Activated T-helper 2 cell treated with anti-CD3 and anti-CD28 coated beads, Interferon-gamma antibody, Interleukin-2, Interleukin-4, amounts not matched to agents 10 μg/mL and 5 μg/mL and 100 μg/mL, durations not matched to agents 14 hours and 24 hours and 36 hours (primary cell): Measurements from ENCODE around the gene KLK15. TPM values are rescaled to one million over a fixed set of nuclear protein-coding genes. Genes with fewer than 3 reads are reported as not detected.
A peak's percentile ranks its signal among the peaks of the same experiment; 100 is the strongest.
"Not testable (repeated sequence)": the region's sequence is repeated elsewhere in the genome, so short reads cannot be mapped to it uniquely, and the experiment has no call there.

ENCODE experiments used
- DNase-seq: peaks from one replicate; pipeline ENCODE4 v3.0.0; 2021; ENCODE audit warnings: low spot score
- H3K27ac Mint-ChIP-seq: one replicate; pipeline ENCODE4 v1.8.0; 2021; ENCODE audit warnings: mixed read lengths
- H3K27me3 Mint-ChIP-seq: one replicate; pipeline ENCODE4 v1.8.0; 2021; ENCODE audit warnings: low read depth, mixed read lengths
- H3K36me3 Mint-ChIP-seq: one replicate; pipeline ENCODE4 v1.8.0; 2021; ENCODE audit warnings: low read depth, mixed read lengths
- H3K4me1 Mint-ChIP-seq: one replicate; pipeline ENCODE4 v1.8.0; 2021; ENCODE audit warnings: low read depth, mixed read lengths
- H3K4me3 Mint-ChIP-seq: one replicate; pipeline ENCODE4 v1.8.0; 2021; ENCODE audit warnings: low read depth, mild to moderate bottlenecking, moderate library complexity, mixed read lengths
- H3K9me3 Mint-ChIP-seq: one replicate; pipeline ENCODE4 v1.8.0; 2021; ENCODE audit warnings: mixed read lengths
- intact Hi-C: fragments of 100-400 bp; cut with micrococcal nuclease; formaldehyde crosslinking; loops from one replicate; pipeline ENCODE4 v1.15.1; 2023
- total RNA-seq: library from RNA; stranded (reverse); gene quantifications from 2 replicates; pipeline ENCODE4 v1.2.3, GENCODE V29; 2022

Gene KLK15
- total RNA-seq, 1 donor from 2014 or later = not detected

GRCh38 chr19:50814883-50815282 is 18.5 kb downstream of the KLK15 start:
- Mint-ChIP-seq H3K9me3 (peaks cover 10% of the 10 kb centered on the region), H3K4me3 (no peak overlapping the region), H3K36me3 (no peaks in the 10 kb centered on the region), H3K27ac (no peak overlapping the region), H3K27me3 (peaks cover 16% of the 10 kb centered on the region), H3K4me1 (peaks cover 23% of the 10 kb centered on the region)
- intact Hi-C loops = no loop called here
- no peak for DNase-seq

DNA sequence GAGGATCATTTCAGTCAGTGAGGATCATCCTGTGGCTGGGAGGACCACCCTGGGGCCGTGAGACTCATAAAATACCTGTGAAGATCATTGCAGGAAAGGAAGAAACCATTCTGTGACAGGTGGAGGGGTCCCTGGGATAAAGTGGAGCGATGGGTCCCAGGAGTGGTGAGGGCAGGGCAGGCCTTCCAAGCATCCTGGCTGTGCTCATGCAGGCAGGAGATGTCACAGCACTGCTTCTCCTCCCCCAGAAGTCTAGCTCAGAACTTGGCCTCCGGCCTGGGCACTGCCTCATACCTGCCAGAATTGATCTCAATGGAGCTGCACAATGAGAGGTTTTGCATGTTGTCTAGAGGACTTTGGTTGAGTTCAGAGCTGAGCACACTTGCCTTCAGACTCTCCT is 20.9 kb downstream of the KLK15 start:
- intact Hi-C loops = no loop called here
- peaks cover 10% of the 10 kb centered on the region for H3K9me3 Mint-ChIP-seq
- H3K36me3 Mint-ChIP-seq = no peaks in the 10 kb centered on the region

GRCh38 chr19:50811622-50812238 is 21.6 kb downstream of the KLK15 start:
- H3K9me3 Mint-ChIP-seq, H3K27ac Mint-ChIP-seq, H3K4me1 Mint-ChIP-seq: not testable (repeated sequence)

More for the DNA sequence above, 20.9 kb downstream of the KLK15 start:
- peaks cover 10% of the 10 kb centered on the region for H3K27me3 Mint-ChIP-seq
- DNase-seq = no peak
- H3K4me3 Mint-ChIP-seq = no peak overlapping the region
- H3K27ac Mint-ChIP-seq = no peak overlapping the region
- H3K4me1 Mint-ChIP-seq = peaks cover 11% of the 10 kb centered on the region

GRCh38 chr19:50808856-50809255 is 24.5 kb downstream of the KLK15 start:
- Mint-ChIP-seq H3K36me3 (peaks cover 8% of the 10 kb centered on the region), H3K27ac (no peak overlapping the region)
- intact Hi-C loops = loop anchor here (10.0 kb wide), 1 partner anchor 294 kb away; the partner anchor contains the start of genes ASPDH and JOSD2

More at GRCh38 chr19:50811622-50812238, 21.6 kb downstream of the KLK15 start:
- DNase-seq, H3K36me3 Mint-ChIP-seq, H3K4me3 Mint-ChIP-seq, intact Hi-C loops: not testable (repeated sequence)
- peaks cover 10% of the 10 kb centered on the region for H3K27me3 Mint-ChIP-seq

DNA sequence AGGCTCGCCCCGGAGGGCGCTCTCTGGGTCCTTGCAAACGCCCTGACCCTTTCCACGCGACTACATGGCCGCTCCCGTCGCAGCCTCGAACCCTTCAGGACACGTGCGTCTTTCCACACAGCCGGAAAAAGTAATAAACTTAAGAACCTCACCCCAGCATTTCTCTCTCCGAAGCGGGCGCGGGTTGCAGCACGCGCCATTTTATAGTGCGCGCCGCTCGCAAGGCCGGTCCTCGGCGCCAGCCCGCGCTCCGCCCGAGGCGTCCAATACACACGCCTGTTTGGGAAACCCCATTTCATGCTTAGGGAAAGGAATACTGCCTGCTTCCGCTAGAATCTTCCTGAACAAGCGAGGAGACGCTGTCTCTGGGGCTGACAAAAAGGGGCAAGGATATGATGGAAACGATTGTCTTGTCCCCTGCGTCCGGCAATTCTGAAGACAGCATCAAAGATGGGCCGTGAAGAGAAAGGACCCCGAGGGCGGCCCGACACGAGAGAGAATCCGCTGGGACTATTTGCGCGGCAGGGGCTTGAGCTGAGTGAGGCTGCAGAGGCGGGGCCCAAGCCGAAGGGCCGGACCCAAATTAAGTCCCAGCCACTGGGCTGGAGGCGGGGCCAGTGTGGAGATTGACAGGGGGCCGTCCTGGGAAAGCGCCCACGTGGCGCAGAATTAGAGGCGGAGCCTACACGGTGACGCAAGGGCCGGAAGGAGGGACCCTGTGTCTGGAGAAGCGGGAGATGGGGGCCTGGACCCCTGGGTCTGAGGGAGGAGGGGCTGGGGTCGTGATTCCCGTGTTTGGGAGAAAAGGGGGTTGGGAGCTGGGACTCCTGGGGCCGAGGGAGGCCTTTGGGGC is 28.7 kb downstream of the KLK15 start:
- peak; percentile 98 for DNase-seq
- no peaks in the 10 kb centered on the region for H3K9me3 Mint-ChIP-seq
- peak overlapping the region; percentile 96 for H3K27ac Mint-ChIP-seq
- H3K4me1 Mint-ChIP-seq = peaks cover 18% of the 10 kb centered on the region
- H3K4me3 Mint-ChIP-seq = peak overlapping the region; percentile 97
- no peaks in the 10 kb centered on the region for H3K27me3 Mint-ChIP-seq
- intact Hi-C loops = loop anchor here (1.0 to 10.0 kb wide), 4 partner anchors 13 to 304 kb away; partner anchors contain the start of genes ASPDH, CTU1 and JOSD2
- peaks cover 44% of the 10 kb centered on the region for H3K36me3 Mint-ChIP-seq

More at GRCh38 chr19:50808856-50809255, 24.5 kb downstream of the KLK15 start:
- peaks cover 9% of the 10 kb centered on the region for H3K4me1 Mint-ChIP-seq
- peaks cover 6% of the 10 kb centered on the region for H3K27me3 Mint-ChIP-seq
- no peaks in the 10 kb centered on the region for H3K9me3 Mint-ChIP-seq
- DNase-seq = no peak
- H3K4me3 Mint-ChIP-seq = no peak overlapping the region

DNA sequence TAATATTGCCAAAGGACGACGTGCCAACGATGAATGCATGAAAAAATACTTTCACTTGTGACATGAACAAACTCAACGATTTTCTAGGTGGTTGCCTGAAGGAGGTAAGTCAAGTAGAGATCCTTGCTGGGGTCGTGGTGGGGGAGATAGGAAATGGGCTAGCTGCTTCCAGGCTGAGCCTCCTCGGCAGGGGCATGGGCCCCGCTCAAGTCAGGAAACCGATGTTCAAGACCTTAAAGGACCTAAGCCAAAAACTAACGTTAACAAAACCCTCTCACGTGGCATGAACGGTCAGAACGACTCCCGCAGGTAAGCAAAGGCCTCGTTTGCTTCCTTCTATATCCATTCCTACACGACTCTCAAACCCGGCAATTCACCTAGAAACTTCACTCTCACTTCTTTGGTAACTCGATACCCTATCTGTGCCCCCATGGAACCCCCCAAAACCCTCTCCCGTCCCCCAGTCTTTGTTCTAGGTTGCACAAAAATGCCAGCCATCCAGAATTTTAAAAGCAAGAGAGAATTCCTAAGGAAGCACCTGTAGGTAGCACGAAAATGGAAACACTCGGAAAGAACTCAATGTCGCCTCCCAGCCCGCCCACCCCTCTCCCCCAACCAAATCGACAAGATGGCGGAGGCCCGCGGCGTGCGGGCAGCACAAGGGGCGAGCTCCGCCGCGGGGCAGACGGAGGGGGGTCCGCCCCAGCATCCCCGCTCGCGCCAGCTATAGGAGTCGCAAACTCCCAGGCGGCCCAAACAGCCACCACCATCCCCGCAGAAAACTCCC is 29.5 kb downstream of the KLK15 start:
- peak overlapping the region; percentile 97 for H3K4me3 Mint-ChIP-seq
- H3K4me1 Mint-ChIP-seq = peaks cover 18% of the 10 kb centered on the region
- no peaks in the 10 kb centered on the region for H3K27me3 Mint-ChIP-seq
- intact Hi-C loops = loop anchor here (1.0 to 10.0 kb wide), 4 partner anchors 13 to 289 kb away; partner anchors contain the start of genes ASPDH and JOSD2
- H3K9me3 Mint-ChIP-seq = no peaks in the 10 kb centered on the region
- peaks cover 49% of the 10 kb centered on the region for H3K36me3 Mint-ChIP-seq
- no peak for DNase-seq
- H3K27ac Mint-ChIP-seq = peak overlapping the region; percentile 96

- Mint-ChIP-seq H3K27ac (no peak overlapping the region), H3K36me3 (peaks cover 66% of the 10 kb centered on the region), H3K9me3 (no peaks in the 10 kb centered on the region), H3K4me1 (peaks cover 15% of the 10 kb centered on the region), H3K27me3 (no peaks in the 10 kb centered on the region), H3K4me3 (peak overlapping the region; percentile 39)
- intact Hi-C loops = loop anchor here (10.0 kb wide), 1 partner anchor 286 kb away; the partner anchor contains the start of genes ASPDH and JOSD2
- DNase-seq = no peak
Measured at GRCh38 chr19:50801107-50801506, 32.3 kb downstream of the KLK15 start.

DNA sequence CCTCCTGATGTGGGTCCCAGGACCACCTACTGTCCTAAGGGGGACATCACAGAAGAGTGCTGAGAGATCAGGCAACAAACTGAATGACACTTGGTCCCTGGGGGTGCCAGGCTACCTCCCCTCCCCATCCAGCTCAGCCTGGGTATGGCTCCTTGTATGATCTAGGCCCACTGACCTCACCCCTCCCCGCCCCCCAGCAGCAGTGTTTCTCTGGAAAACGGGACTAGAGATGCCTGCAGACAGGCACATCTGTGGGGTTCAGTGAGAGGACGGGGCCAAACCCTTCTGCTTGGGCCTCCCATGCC is 33.9 kb downstream of the KLK15 start:
- Mint-ChIP-seq H3K9me3 (no peaks in the 10 kb centered on the region), H3K27ac (no peak overlapping the region), H3K36me3 (peaks cover 65% of the 10 kb centered on the region), H3K4me1 (peaks cover 11% of the 10 kb centered on the region), H3K4me3 (no peak overlapping the region), H3K27me3 (no peaks in the 10 kb centered on the region)
- DNase-seq = no peak
- intact Hi-C loops = no loop called here

GRCh38 chr19:50798659-50799546 is 34.5 kb downstream of the KLK15 start:
- intact Hi-C loops = no loop called here
- Mint-ChIP-seq H3K36me3 (peaks cover 62% of the 10 kb centered on the region), H3K27ac (no peak overlapping the region), H3K9me3 (no peaks in the 10 kb centered on the region), H3K4me3 (no peak overlapping the region), H3K27me3 (no peaks in the 10 kb centered on the region), H3K4me1 (peaks cover 13% of the 10 kb centered on the region)
- no peak for DNase-seq

- H3K27me3 Mint-ChIP-seq = no peaks in the 10 kb centered on the region
Measured at GRCh38 chr19:50797781-50798658, 35.4 kb downstream of the KLK15 start.

GRCh38 chr19:50797429-50797780 is 36.0 kb downstream of the KLK15 start:
- no peak for DNase-seq
- H3K36me3 Mint-ChIP-seq = peaks cover 47% of the 10 kb centered on the region
- no peak overlapping the region for H3K27ac Mint-ChIP-seq
- no peaks in the 10 kb centered on the region for H3K27me3 Mint-ChIP-seq
- no peaks in the 10 kb centered on the region for H3K9me3 Mint-ChIP-seq
- peaks cover 8% of the 10 kb centered on the region for H3K4me1 Mint-ChIP-seq
- intact Hi-C loops = no loop called here
- no peak overlapping the region for H3K4me3 Mint-ChIP-seq

More at GRCh38 chr19:50797781-50798658, 35.4 kb downstream of the KLK15 start:
- Mint-ChIP-seq H3K36me3 (peaks cover 54% of the 10 kb centered on the region), H3K9me3 (no peaks in the 10 kb centered on the region), H3K27ac (no peak overlapping the region), H3K4me3 (no peak overlapping the region), H3K4me1 (peaks cover 13% of the 10 kb centered on the region)
- DNase-seq = no peak
- intact Hi-C loops = no loop called here
